Hepatocyte (in vitro differentiated cells): Measurements from ENCODE around the gene TRAPPC14.

ENCODE experiments used
- EZH2 ChIP-seq: fragments of 200-600 bp; sonication (generic); IDR thresholded peaks from 2 replicates; pipeline ENCODE4 v1.6.1; 2016; ENCODE audit warnings: antibody characterized with exemption, mild to moderate bottlenecking, borderline replicate concordance
- TF ChIP-seq, protein P1 (sequence below): fragments of 200-600 bp; sonication (generic); IDR thresholded peaks from 2 replicates; pipeline ENCODE4 v1.5.1; 2016; ENCODE audit warnings: antibody characterized with exemption, mild to moderate bottlenecking; ENCODE audit not compliant: poor library complexity

DNA sequence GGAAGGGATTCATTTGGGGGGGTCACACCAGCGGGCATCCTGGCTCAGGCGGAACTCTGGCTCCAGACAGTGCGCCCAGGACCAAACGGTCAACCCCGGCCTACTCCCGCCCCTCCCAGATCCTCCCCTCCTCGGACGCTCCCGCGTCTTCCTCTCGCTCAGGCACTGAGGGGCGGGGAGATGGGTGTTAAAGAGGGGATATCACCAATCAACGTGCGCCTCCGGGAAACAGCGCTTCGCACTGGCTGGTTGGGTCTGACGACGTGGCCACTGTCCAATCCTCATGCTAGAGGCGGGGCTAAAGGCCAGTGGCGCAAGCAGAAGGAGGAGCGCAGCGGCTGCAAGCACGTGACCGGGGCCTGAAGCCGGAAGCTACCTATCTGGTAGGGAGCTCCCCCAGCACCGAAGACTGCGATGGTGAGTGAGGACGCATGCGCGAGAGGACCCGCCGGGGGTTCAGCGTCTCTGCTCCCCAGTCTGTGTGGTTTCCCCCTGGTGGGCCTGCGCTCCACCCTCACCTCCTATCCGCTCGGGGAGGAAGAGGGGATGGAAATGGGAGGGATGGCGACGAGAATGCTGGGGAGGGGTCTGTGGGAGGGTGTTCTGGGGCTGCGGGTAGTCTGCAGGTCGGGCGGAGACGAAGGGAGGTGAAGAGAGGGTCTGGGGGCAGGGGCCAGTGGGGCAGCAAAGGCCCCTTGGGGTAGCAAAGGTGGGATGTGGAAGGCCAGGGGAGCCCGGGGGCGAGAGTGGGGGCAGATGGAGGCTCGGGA is 9.8 kb downstream of the TRAPPC14 start, which contains the start of gene LAMTOR4:
- TF ChIP-seq, protein P1, sequence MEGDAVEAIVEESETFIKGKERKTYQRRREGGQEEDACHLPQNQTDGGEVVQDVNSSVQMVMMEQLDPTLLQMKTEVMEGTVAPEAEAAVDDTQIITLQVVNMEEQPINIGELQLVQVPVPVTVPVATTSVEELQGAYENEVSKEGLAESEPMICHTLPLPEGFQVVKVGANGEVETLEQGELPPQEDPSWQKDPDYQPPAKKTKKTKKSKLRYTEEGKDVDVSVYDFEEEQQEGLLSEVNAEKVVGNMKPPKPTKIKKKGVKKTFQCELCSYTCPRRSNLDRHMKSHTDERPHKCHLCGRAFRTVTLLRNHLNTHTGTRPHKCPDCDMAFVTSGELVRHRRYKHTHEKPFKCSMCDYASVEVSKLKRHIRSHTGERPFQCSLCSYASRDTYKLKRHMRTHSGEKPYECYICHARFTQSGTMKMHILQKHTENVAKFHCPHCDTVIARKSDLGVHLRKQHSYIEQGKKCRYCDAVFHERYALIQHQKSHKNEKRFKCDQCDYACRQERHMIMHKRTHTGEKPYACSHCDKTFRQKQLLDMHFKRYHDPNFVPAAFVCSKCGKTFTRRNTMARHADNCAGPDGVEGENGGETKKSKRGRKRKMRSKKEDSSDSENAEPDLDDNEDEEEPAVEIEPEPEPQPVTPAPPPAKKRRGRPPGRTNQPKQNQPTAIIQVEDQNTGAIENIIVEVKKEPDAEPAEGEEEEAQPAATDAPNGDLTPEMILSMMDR, result no peak
- TF ChIP-seq EZH2, result no peak
